Spinal cord (tissue), 10 donors: ENCODE measurements around the gene PDXP. TPM values are rescaled to one million over a fixed set of nuclear protein-coding genes. Genes with fewer than 3 reads are reported as not detected.

Experiments used
- DNase-seq, 6 donors: peaks; one replicate each; pipeline versions ENCODE4 v3.0.0 to v3.0.0-alpha.2; 2013 to 2015; ENCODE audit warnings: low spot score in 6 of 6, low read depth in 4 of 6
- H3K27ac ChIP-seq: one replicate; pipeline ENCODE4 v1.5.1; 2013; ENCODE audit warnings: low read depth, low read length, control low read depth
- H3K27me3 ChIP-seq: one replicate; pipeline ENCODE4 v1.6.1; 2013; ENCODE audit warnings: low read length; ENCODE audit not compliant: control insufficient read depth, insufficient read depth
- H3K36me3 ChIP-seq: one replicate; pipeline ENCODE4 v1.6.1; 2013; ENCODE audit warnings: low read length; ENCODE audit not compliant: control insufficient read depth, insufficient read depth
- H3K4me1 ChIP-seq: one replicate; pipeline ENCODE4 v1.6.1; 2013; ENCODE audit warnings: low read length; ENCODE audit not compliant: control insufficient read depth, insufficient read depth
- H3K4me3 ChIP-seq: one replicate; pipeline ENCODE4 v1.5.1; 2013; ENCODE audit warnings: low read depth, low read length, control low read depth
- H3K9me3 ChIP-seq: one replicate; pipeline ENCODE4 v1.6.1; 2013; ENCODE audit warnings: low read length; ENCODE audit not compliant: control insufficient read depth, insufficient read depth
- WGBS: methylation state at CpG from one replicate; pipeline ENCODE4 v1.1.5; 2013; ENCODE audit warnings: missing lambda C conversion rate; ENCODE audit not compliant: insufficient coverage; 5-methylcytosine and 5-hydroxymethylcytosine counted together
- polyA plus RNA-seq, 2 donors: library from polyadenylated mRNA; unstranded; fragments of 120-200 nt; gene quantifications; one replicate each; pipeline ENCODE4 v1.2.1, GENCODE V29; 2013; ENCODE audit not compliant: insufficient read length in 2 of 2
- total RNA-seq, 2 donors: library from RNA; depleted of rRNA in 1 of 2; stranded (reverse); fragments of 120-200 nt in 1 of 2; fragments of >200 nt in 1 of 2; gene quantifications; one replicate each; pipeline versions ENCODE4 v1.2.3 to v1.2.4, GENCODE V29; 2013 to 2014
- donor health status: healthy.

The PDXP gene
- total and polyA plus RNA-seq, 4 donors, result 44.1 to 121 (median 81.1) TPM

DNA sequence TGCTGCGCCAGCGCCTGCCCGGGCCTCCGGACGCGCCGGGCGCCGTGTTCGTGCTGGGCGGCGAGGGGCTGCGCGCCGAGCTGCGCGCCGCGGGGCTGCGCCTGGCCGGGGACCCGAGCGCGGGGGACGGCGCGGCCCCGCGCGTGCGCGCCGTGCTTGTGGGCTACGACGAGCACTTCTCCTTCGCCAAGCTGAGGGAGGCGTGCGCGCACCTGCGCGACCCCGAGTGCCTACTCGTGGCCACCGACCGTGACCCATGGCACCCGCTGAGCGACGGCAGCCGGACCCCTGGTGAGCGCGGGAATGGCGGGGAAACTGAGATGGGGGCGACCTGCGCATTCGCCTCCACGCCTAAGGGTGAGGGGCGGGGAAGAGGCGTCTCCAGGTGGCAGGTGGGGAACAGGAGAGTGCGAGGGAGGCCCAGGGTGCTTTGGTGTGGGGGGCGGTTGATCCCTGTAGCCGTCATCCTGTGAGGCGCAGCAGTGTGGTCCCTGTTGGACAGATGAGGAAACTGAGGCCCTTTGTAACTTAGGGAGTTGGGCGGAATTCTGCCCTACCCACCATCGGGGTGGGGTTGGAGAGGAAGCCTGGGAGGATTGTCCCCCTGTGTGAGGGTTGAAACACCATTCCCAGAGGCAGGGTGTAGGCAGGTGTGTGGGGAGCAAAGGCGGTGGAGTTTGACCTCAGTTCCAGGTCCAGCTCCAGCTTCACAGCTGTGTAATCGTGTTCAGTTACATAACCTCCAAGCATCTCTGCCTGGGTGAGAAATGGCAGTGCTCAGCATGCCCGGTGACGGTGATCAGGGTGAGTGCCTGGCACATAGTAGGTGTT is 758 bp downstream of the PDXP start:
- WGBS, result 2% methylated on average over 67 of the region's 68 CpGs

DNA sequence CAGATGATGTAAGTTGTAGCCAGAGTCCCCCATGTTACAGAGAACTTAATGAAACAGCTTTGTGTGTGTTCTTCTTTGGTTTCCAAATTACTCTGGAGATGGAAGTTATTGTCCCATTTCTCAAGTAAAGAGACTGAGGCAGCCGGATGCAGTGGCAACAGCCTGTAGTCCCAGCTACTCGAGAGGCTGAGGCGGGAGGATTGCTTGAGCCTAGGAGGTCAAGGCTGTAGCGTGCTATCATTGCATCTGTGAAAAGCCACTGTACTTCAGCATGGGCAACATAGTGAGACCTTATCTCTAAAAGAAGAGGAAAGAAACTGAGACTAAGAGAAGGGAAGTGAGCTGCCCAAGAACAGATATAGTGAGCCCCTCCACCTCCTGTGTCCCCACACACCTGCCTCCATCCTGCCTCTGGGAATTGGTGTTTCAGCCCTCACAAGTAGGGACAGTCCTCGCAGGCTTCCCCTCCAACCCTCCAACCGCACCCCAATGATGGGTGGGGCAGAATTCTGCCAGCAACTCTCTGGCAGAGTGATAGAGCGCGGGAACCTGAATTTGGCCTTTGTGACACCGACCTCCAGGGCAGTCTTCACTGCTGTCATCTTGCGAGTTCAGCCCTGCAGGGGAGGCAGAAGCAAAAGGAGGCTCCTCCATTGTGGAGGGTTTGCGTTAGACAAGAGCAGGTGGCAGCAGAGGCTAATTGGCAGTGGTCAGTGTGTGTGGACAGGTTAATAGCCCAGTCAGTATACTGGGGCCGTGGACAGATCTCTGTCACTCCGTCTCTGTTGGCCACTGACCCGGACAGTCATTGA is 1.6 kb downstream of the PDXP start:
- Histone ChIP-seq H3K4me3 (peak overlapping the region; percentile 71), H3K36me3 (peaks cover 5% of the 10 kb centered on the region), H3K4me1 (peaks cover 52% of the 10 kb centered on the region), H3K27ac (peak overlapping the region; percentile 7), H3K27me3 (no peaks in the 10 kb centered on the region), H3K9me3 (no peaks in the 10 kb centered on the region)
- 68% methylated on average over 12 of the region's 14 CpGs for whole genome bisulfite sequencing
- no peak for DNase-seq

More for the DNA sequence above, 758 bp downstream of the PDXP start:
- H3K4me1 ChIP-seq, result peaks cover 47% of the 10 kb centered on the region
- DNase-seq, result peak in 1 of 6 donors; percentile 47
- no peaks in the 10 kb centered on the region for H3K36me3 ChIP-seq
- peak overlapping the region; percentile 7 for H3K27ac ChIP-seq
- no peaks in the 10 kb centered on the region for H3K27me3 ChIP-seq
- peak overlapping the region; percentile 71 for H3K4me3 ChIP-seq
- no peaks in the 10 kb centered on the region for H3K9me3 ChIP-seq

GRCh38 chr22:37660709-37661045 is 2.2 kb downstream of the PDXP start:
- peaks cover 11% of the 10 kb centered on the region for H3K36me3 ChIP-seq
- no peaks in the 10 kb centered on the region for H3K27me3 ChIP-seq
- 100% methylated on average over 1 of the region's 2 CpGs for WGBS
- peak overlapping the region; percentile 92 for H3K27ac ChIP-seq
- no peaks in the 10 kb centered on the region for H3K9me3 ChIP-seq
- DNase-seq, result no peak
- H3K4me1 ChIP-seq, result peaks cover 58% of the 10 kb centered on the region
- peak overlapping the region; percentile 22 for H3K4me3 ChIP-seq

- WGBS, result 24% methylated on average over 6 of the region's 12 CpGs
- Histone ChIP-seq H3K4me3 (peak overlapping the region; percentile 22), H3K4me1 (peaks cover 65% of the 10 kb centered on the region)
Observed at GRCh38 chr22:37661160-37661924, 2.8 kb downstream of the PDXP start.

DNA sequence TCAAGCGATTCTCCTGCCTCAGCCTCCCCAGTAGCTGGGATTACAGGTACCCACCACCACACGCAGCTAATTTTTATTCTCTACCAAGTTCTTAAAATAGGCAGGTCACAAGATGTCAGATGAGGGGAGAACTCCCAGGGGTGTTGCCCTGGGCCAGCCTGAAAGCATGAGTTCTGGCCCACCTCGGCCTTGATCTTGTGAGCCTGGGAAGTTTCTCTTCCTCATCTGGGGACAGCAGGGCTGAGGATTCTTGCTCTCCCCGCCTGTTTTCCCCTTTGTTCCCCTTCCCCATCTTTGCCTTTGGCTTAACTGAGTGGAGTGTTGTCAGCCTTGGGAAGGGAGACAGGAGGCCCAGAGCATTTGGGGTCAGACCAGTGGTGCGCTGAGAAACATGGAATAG is 3.5 kb downstream of the PDXP start:
- Histone ChIP-seq H3K9me3 (no peaks in the 10 kb centered on the region), H3K36me3 (peaks cover 25% of the 10 kb centered on the region), H3K4me1 (peaks cover 67% of the 10 kb centered on the region), H3K27me3 (no peaks in the 10 kb centered on the region), H3K27ac (peak overlapping the region; percentile 67), H3K4me3 (no peak overlapping the region)
- 81% methylated on average over 3 of the region's 5 CpGs for WGBS
- DNase-seq, result no peak

More at GRCh38 chr22:37661160-37661924, 2.8 kb downstream of the PDXP start:
- Histone ChIP-seq H3K27me3 (no peaks in the 10 kb centered on the region), H3K36me3 (peaks cover 18% of the 10 kb centered on the region), H3K27ac (peak overlapping the region; percentile 92), H3K9me3 (no peaks in the 10 kb centered on the region)
- peak in 4 of 6 donors; percentile 37 to 88 (median 70) for DNase-seq

DNA sequence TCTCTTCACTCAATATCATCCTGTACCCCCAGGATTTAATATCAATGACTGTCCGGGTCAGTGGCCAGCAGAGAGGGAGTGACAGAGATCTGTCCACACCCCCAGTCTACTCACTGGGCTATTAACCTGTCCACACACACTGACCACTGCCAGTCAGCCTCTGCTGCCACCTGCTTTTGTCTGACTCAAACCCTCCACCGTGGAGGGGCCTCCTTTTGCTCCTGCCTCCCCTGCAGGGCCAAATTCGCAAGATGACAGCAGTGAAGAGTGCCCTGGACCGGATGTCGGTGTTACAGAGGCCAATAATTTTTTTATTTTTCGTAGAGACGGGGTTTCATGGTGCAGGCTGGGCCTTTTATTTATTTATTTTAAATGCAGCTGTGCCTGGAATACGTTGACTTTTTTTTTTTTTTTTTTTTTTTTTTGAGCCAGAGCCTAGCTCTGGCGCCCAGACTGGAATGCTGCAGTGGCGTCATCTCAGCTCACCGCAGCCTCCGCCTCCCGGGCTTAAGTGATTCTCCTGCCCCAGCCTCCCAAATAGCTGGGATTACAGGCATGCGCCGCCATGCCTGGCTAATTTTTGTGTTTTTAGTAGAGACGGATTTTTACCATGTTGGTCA is 5.1 kb downstream of the PDXP start:
- H3K36me3 ChIP-seq, result peaks cover 34% of the 10 kb centered on the region
- peaks cover 58% of the 10 kb centered on the region for H3K4me1 ChIP-seq
- H3K27me3 ChIP-seq, result no peaks in the 10 kb centered on the region
- no peak for DNase-seq
- H3K9me3 ChIP-seq, result no peaks in the 10 kb centered on the region
- no peak overlapping the region for H3K4me3 ChIP-seq
- peak overlapping the region; percentile 81 for H3K27ac ChIP-seq
- 83% methylated on average over 11 of the region's 16 CpGs for WGBS

DNA sequence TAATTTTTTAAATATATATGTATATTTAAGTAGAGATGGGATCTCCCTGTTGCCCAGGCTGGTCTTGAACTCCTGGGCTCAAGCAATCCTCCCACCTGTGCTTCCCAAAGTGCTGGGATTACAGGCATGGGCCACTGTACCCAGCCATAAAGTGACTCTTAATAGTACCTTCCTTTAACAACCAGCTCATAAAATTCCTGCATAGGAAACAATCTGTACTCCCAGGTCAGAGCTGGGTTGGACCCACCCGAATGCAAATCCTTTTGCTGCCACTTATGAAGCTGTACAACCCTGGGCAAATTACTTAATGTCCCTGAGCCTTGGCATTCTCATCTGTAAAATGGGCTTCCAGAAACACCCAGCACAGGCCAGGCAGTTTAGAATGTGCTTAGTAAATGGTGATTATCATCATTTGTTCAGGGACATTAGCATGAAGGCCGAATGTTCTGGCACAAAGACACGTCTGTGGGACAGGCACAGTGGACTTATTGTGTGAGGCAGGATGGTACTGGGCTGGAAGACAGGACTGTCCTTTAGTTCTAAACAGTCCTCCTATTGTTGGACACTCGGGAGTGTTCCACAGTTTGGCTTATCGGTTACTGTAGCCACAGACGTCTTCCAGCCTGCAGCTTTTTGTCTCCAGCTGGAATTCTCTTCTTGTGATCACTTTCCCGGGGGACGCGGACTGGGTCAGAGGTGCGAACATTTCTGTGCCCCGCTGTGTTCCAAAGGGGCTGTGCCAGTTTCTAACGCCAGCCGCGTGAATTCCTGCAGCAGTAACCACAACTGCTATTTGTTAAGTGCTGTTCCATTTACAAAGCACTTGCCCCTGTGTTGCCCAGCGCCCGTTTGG is 6.0 kb downstream of the PDXP start:
- H3K9me3 ChIP-seq, result no peaks in the 10 kb centered on the region
- 48% methylated on average over 14 of the region's 16 CpGs for WGBS
- H3K27me3 ChIP-seq, result no peaks in the 10 kb centered on the region
- DNase-seq, result peak in 3 of 6 donors; percentile 40 to 82 (median 73)
- peaks cover 34% of the 10 kb centered on the region for H3K36me3 ChIP-seq
- peak overlapping the region; percentile 81 for H3K27ac ChIP-seq
- H3K4me3 ChIP-seq, result no peak overlapping the region
- peaks cover 54% of the 10 kb centered on the region for H3K4me1 ChIP-seq

DNA sequence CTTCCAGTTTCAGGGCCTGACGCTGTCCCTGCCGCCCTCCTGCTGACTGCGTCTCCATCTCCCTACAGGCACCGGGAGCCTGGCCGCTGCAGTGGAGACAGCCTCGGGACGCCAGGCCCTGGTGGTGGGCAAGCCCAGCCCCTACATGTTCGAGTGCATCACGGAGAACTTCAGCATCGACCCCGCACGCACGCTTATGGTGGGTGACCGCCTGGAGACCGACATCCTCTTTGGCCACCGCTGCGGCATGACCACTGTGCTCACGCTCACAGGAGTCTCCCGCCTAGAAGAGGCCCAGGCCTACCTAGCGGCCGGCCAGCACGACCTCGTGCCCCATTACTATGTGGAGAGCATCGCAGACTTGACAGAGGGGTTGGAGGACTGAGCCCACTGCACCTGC is 7.0 kb downstream of the PDXP start:
- H3K36me3 ChIP-seq, result peaks cover 34% of the 10 kb centered on the region
- no peaks in the 10 kb centered on the region for H3K27me3 ChIP-seq
- H3K4me1 ChIP-seq, result peaks cover 44% of the 10 kb centered on the region
- H3K4me3 ChIP-seq, result no peak overlapping the region
- WGBS, result 93% methylated on average over 24 of the region's 24 CpGs
- peak overlapping the region; percentile 81 for H3K27ac ChIP-seq
- H3K9me3 ChIP-seq, result no peaks in the 10 kb centered on the region
- no peak for DNase-seq
